Thoracic aorta (tissue), 2 donors: ENCODE results near the gene AMFR. TPM values are rescaled to one million over a fixed set of nuclear protein-coding genes. Genes with fewer than 3 reads are reported as not detected.

Experiments used
- ATAC-seq: fragments of 150-250 bp; one replicate; pipeline ENCODE4 v1.8.0; 2017; ENCODE audit warnings: low read depth; ENCODE audit not compliant: insufficient number of reproducible peaks, low FRiP score
- DNase-seq: peaks from one replicate; pipeline ENCODE4 v3.0.0-alpha.2; 2020; ENCODE audit warnings: low spot score
- H3K27ac ChIP-seq, 2 donors: fragments of 200-600 bp; sonication (generic); 1 replicate in 1 of 2; 2 replicates in 1 of 2; pipeline ENCODE4 v1.5.1; 2016; ENCODE audit warnings: mild to moderate bottlenecking in 2 of 2, moderate library complexity in 2 of 2
- H3K27me3 ChIP-seq: fragments of 200-600 bp; sonication (generic); replicated peaks from 2 replicates; pipeline ENCODE4 v1.6.0; 2016; ENCODE audit warnings: mild to moderate bottlenecking; ENCODE audit not compliant: insufficient read depth
- H3K36me3 ChIP-seq: fragments of 200-600 bp; sonication (generic); one replicate; pipeline ENCODE4 v1.5.1; 2016
- H3K4me1 ChIP-seq, 2 donors: fragments of 200-600 bp; sonication (generic); 1 replicate in 1 of 2; 2 replicates in 1 of 2; pipeline versions ENCODE4 v1.5.1 to v1.6.0; 2016; ENCODE audit warnings: low read depth in 2 of 2, mild to moderate bottlenecking in 1 of 2; ENCODE audit not compliant: control insufficient read depth in 1 of 2
- H3K4me3 ChIP-seq: fragments of 200-600 bp; sonication (generic); 2 replicates; pipeline ENCODE4 v1.5.1; 2016; ENCODE audit warnings: mild to moderate bottlenecking
- H3K9me3 ChIP-seq: fragments of 200-600 bp; sonication (generic); 2 replicates; pipeline ENCODE4 v1.5.1; 2016
- total RNA-seq, 2 donors: library from RNA; depleted of rRNA; stranded (reverse); fragments of >200 nt; gene quantifications; one replicate each; pipeline versions ENCODE4 v1.1.0 to v1.2.3, GENCODE V29; 2016
- TF ChIP-seq, protein P1 (sequence below): fragments of 200-600 bp; sonication (generic); IDR thresholded peaks from one replicate; pipeline ENCODE4 v1.5.1; 2019; ENCODE audit warnings: antibody characterized with exemption

The AMFR gene
- total RNA-seq, 2 donors from 2014 or later: 153 to 209 TPM

DNA sequence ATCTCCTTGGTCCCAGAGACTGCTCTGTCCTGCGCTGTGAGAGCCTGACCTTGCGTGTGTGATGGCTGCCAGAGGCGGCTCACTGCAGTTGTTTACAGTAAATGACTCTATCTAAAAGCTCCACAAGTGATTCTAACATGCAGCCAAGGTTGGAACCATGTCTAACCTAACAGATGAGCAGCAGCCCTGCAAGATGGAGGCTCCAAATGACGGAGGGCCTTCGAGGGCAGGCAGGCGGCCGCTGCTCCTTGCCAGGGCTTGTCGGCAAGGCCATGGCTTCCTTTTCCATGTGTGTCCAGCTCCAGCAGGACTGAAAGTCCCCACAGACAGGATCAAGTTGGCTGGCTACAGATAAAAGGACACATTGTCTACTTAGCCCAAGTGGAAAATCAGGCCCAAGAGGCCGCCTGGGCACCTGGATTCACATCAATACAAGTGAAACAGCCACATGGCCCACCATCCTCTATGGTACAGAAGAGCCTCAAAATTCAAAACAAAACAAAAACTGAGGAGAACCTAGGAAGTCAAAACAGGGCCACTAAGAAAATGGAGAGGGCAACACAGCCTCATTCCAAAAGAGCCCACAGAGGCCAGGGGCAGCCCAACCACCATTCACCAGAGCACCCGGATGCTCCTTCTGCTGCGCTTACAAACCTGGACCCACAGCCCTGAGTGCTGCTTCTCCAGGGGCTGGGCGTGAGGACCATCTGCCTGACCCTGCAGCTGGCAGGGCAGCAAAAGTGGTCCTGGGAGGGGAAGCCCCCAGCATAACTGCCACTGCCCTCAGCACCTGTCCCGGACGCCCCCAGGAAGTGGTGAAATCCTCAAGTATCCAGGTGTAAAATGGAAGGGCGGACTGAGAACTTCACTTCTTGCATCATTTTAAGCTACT is 65.0 kb downstream of the AMFR start:
- TF ChIP-seq, protein P1, sequence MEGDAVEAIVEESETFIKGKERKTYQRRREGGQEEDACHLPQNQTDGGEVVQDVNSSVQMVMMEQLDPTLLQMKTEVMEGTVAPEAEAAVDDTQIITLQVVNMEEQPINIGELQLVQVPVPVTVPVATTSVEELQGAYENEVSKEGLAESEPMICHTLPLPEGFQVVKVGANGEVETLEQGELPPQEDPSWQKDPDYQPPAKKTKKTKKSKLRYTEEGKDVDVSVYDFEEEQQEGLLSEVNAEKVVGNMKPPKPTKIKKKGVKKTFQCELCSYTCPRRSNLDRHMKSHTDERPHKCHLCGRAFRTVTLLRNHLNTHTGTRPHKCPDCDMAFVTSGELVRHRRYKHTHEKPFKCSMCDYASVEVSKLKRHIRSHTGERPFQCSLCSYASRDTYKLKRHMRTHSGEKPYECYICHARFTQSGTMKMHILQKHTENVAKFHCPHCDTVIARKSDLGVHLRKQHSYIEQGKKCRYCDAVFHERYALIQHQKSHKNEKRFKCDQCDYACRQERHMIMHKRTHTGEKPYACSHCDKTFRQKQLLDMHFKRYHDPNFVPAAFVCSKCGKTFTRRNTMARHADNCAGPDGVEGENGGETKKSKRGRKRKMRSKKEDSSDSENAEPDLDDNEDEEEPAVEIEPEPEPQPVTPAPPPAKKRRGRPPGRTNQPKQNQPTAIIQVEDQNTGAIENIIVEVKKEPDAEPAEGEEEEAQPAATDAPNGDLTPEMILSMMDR: no peak
- Histone ChIP-seq H3K9me3 (no peaks in the 10 kb centered on the region), H3K4me1 (peaks cover 0 to 11% of the 10 kb centered on the region in 2 donors), H3K27ac (no peak overlapping the region), H3K36me3 (peaks cover 30% of the 10 kb centered on the region), H3K4me3 (no peak overlapping the region), H3K27me3 (no peaks in the 10 kb centered on the region)
- DNase-seq (no peak), ATAC-seq (no peak)

DNA sequence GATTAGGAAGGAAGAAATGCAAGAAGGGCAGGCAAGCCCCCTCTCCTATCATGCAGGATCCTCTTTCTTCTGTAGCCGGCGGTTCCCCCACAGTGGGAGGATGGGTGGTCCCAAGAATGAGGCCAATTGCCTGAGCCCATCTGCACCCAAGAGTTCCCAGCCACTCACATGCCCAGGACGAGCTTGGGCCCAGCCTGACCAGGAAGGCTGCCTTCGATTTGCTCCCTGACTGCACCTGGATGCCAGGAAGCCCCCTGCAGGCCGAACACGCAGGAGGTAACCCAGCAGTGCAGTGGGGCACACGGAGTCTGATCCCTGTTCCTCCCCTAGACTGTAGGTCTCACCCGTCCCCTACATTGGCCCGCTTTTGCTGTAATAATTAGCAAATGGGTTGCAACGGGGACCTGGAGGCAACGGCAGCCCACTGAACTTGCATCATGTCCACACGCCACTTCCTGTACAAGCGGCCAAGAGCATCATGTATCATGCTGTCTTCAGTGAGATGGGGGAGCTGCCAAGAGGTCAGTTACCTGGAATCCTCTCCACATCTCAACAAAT is 67.5 kb downstream of the AMFR start:
- Histone ChIP-seq H3K27ac (peak overlapping the region; percentile 84 to 86), H3K27me3 (no peaks in the 10 kb centered on the region), H3K4me1 (peaks cover 0 to 11% of the 10 kb centered on the region in 2 donors), H3K9me3 (no peaks in the 10 kb centered on the region), H3K36me3 (peaks cover 10% of the 10 kb centered on the region), H3K4me3 (no peak overlapping the region)
- DNase-seq (no peak), ATAC-seq (no peak)
- TF ChIP-seq, protein P1: no peak

- Histone ChIP-seq H3K4me3 (peak overlapping the region; percentile 72), H3K36me3 (peaks cover 5% of the 10 kb centered on the region), H3K27me3 (no peaks in the 10 kb centered on the region), H3K4me1 (peaks cover 0 to 11% of the 10 kb centered on the region in 2 donors), H3K27ac (peak overlapping the region; percentile 84 to 86), H3K9me3 (no peaks in the 10 kb centered on the region)
- peak; percentile 62 for ATAC-seq
- TF ChIP-seq, protein P1: no peak
- DNase-seq: no peak
Measured at GRCh38 chr16:56357241-56357764, 68.0 kb downstream of the AMFR start.

- peak; percentile 64 for ATAC-seq
- TF ChIP-seq, protein P1: peak; percentile 82
- H3K36me3 ChIP-seq: no peaks in the 10 kb centered on the region
- H3K4me3 ChIP-seq: peak overlapping the region; percentile 72
- no peaks in the 10 kb centered on the region for H3K27me3 ChIP-seq
- no peaks in the 10 kb centered on the region for H3K9me3 ChIP-seq
- no peak for DNase-seq
- peak overlapping the region; percentile 84 to 86 for H3K27ac ChIP-seq
- H3K4me1 ChIP-seq: peaks cover 0 to 11% of the 10 kb centered on the region in 2 donors
Measured at GRCh38 chr16:56356276-56357240, 68.8 kb downstream of the AMFR start.
